IPS DF 19.7 (cell line): ENCODE results near the gene MUL1.

Source experiments
- DNase-seq: peaks from one replicate; pipeline ENCODE4 v3.0.0-alpha.2; 2013; ENCODE audit warnings: low read depth, low spot score

MUL1 gene

GRCh38 chr1:20470194-20470593 is 37.8 kb downstream of the MUL1 start:
- DNase-seq, result no peak

- DNase-seq, result no peak
Measured at GRCh38 chr1:20469406-20470076, 38.4 kb downstream of the MUL1 start.

GRCh38 chr1:20466273-20466672 is 41.7 kb downstream of the MUL1 start:
- no peak for DNase-seq

GRCh38 chr1:20465187-20465586 is 42.8 kb downstream of the MUL1 start:
- DNase-seq, result no peak

GRCh38 chr1:20463502-20463901 is 44.4 kb downstream of the MUL1 start:
- DNase-seq, result no peak

- no peak for DNase-seq
Measured at GRCh38 chr1:20462397-20462796, 45.6 kb downstream of the MUL1 start.

GRCh38 chr1:20458717-20459116 is 49.2 kb downstream of the MUL1 start:
- no peak for DNase-seq

- DNase-seq, result no peak
Measured at GRCh38 chr1:20454004-20454403, 53.9 kb downstream of the MUL1 start.

- DNase-seq, result no peak
Measured at GRCh38 chr1:20449735-20450311, 58.1 kb downstream of the MUL1 start.
